A549 (cell line): ENCODE data around the gene POLD1. TPM values are rescaled to one million over a fixed set of nuclear protein-coding genes. Genes with fewer than 3 reads are reported as not detected.

Experiments used
- ATAC-seq, 2 experiments: fragments of 200-7000 bp in 1 of 2; fragments of >200 bp in 1 of 2; cut with Nextera tagmentation in 1 of 2; cut with Tn5 transposase in 1 of 2; 3 replicates each; pipeline versions ENCODE4 v1.8.0 to v1.9.1; 2018 to 2020; ENCODE audit warnings: mild to moderate bottlenecking in 1 of 2, moderate library complexity in 1 of 2
- CTCF ChIA-PET: fragments of 300-600 bp; sonication (Branson Sonifier 250); formaldehyde crosslinking; extraction: SDS; loops from one replicate; lab custom pipeline; 2021; ENCODE audit warnings: antibody characterized with exemption, inconsistent platforms; lab: Yijun Ruan, JAX
- POLR2A ChIA-PET: fragments of 350-600 bp; formaldehyde crosslinking; extraction: SDS; loops from one replicate; lab custom pipeline; 2021; ENCODE audit warnings: antibody characterized with exemption, inconsistent platforms; lab: Yijun Ruan, JAX
- DNase-seq, 2 experiments: peaks; one replicate each; pipeline versions ENCODE4 v3.0.0 to v3.0.0-alpha.2; 2011 to 2016; ENCODE audit warnings: low read depth in 1 of 2, low spot score in 1 of 2
- FAIRE-seq: peaks from 2 replicates; lab custom pipeline; 2011; peaks lifted over from hg19 to GRCh38; lab: Jason Lieb, UNC
- H3K27ac ChIP-seq, 2 experiments: fragments of >200 bp; sonication (Bioruptor Twin); formaldehyde crosslinking; 3 replicates each; pipeline ENCODE4 v1.5.1; 2016 to 2017
- H3K4me1 ChIP-seq: fragments of >200 bp; sonication (Bioruptor Twin); formaldehyde crosslinking; 3 replicates; pipeline ENCODE4 v1.6.1; 2016
- H3K4me2 ChIP-seq: fragments of >200 bp; sonication (Bioruptor Twin); formaldehyde crosslinking; 3 replicates; pipeline ENCODE4 v1.6.1; 2016
- H3K4me3 ChIP-seq: fragments of >200 bp; sonication (Bioruptor Twin); formaldehyde crosslinking; 3 replicates; pipeline ENCODE4 v1.5.1; 2016
- H3K9me3 ChIP-seq: fragments of >200 bp; sonication (Bioruptor Twin); formaldehyde crosslinking; 3 replicates; pipeline ENCODE4 v1.6.1; 2016
- CBX2 ChIP-seq: fragments of 200-600 bp; sonication (generic); IDR thresholded peaks from 2 replicates; pipeline ENCODE4 v1.6.1; 2016; ENCODE audit warnings: low read depth, mild to moderate bottlenecking, borderline replicate concordance
- CBX8 ChIP-seq: fragments of 200-600 bp; sonication (generic); IDR thresholded peaks from 2 replicates; pipeline ENCODE4 v1.6.1; 2016
- CHD4 ChIP-seq: fragments of 200-600 bp; sonication (generic); IDR thresholded peaks from 2 replicates; pipeline ENCODE4 v1.6.1; 2016; ENCODE audit warnings: antibody characterized with exemption, mild to moderate bottlenecking, borderline replicate concordance
- EHF ChIP-seq: fragments of 250-450 bp; sonication (Bioruptor Pico); IDR thresholded peaks from 2 replicates; pipeline ENCODE4 v1.5.0; 2020; ENCODE audit warnings: mild to moderate bottlenecking
- HEYL ChIP-seq: fragments of 250-450 bp; sonication (Bioruptor Pico); IDR thresholded peaks from 2 replicates; pipeline ENCODE4 v1.8.0; 2021; ENCODE audit warnings: mild to moderate bottlenecking, moderate library complexity
- HOXB13 ChIP-seq: fragments of 250-450 bp; sonication (Bioruptor Pico); IDR thresholded peaks from 2 replicates; pipeline ENCODE4 v1.5.0; 2020; ENCODE audit warnings: low read depth, mild to moderate bottlenecking, moderate library complexity
- JUN ChIP-seq, 2 experiments: fragments of >200 bp; sonication (Bioruptor Twin); formaldehyde crosslinking; IDR thresholded peaks; 2 replicates in 1 of 2; 3 replicates in 1 of 2; pipeline ENCODE4 v1.6.1; 2016 to 2017
- JUNB ChIP-seq: fragments of >200 bp; sonication (Bioruptor Twin); formaldehyde crosslinking; IDR thresholded peaks from 2 replicates; pipeline ENCODE4 v1.6.1; 2016
- KDM1A ChIP-seq: fragments of 200-600 bp; sonication (generic); IDR thresholded peaks from 2 replicates; pipeline ENCODE4 v1.6.1; 2016; ENCODE audit warnings: low read depth, mild to moderate bottlenecking
- KDM5A ChIP-seq: fragments of 200-600 bp; sonication (generic); IDR thresholded peaks from 2 replicates; pipeline ENCODE4 v1.6.1; 2016; ENCODE audit warnings: antibody characterized with exemption, mild to moderate bottlenecking
- MAZ ChIP-seq: fragments of 150-350 bp; IDR thresholded peaks from 2 replicates; pipeline ENCODE4 v1.6.1; 2014; ENCODE audit warnings: antibody characterized with exemption, low read depth, low read length, borderline replicate concordance
- NFE2L2 ChIP-seq: fragments of 150-350 bp; conservative IDR thresholded peaks from 2 replicates; pipeline ENCODE4 v1.6.1; 2014; ENCODE audit warnings: low read length
- NPAS2 ChIP-seq: fragments of 250-450 bp; sonication (Bioruptor Pico); IDR thresholded peaks from 2 replicates; pipeline ENCODE4 v1.8.0; 2022; ENCODE audit warnings: mild to moderate bottlenecking, moderate library complexity, borderline replicate concordance
- NR3C1 ChIP-seq: fragments of >200 bp; sonication (Bioruptor Twin); formaldehyde crosslinking; IDR thresholded peaks from 3 replicates; pipeline ENCODE4 v1.6.1; 2017
- POLR2A ChIP-seq: IDR thresholded peaks from 2 replicates; pipeline ENCODE4 v1.6.1; 2012; ENCODE audit warnings: mild to moderate bottlenecking, low read length
- RNF2 ChIP-seq: fragments of 200-600 bp; sonication (generic); IDR thresholded peaks from 2 replicates; pipeline ENCODE4 v1.6.1; 2016; ENCODE audit warnings: low read depth, mild to moderate bottlenecking, antibody characterized with exemption, moderate library complexity, borderline replicate concordance
- SREBF2 ChIP-seq: fragments of 450-650 bp; IDR thresholded peaks from 2 replicates; pipeline ENCODE4 v1.6.1; 2014; ENCODE audit warnings: mild to moderate bottlenecking, moderate library complexity
- ZFP36 ChIP-seq: fragments of 450-650 bp; IDR thresholded peaks from 2 replicates; pipeline ENCODE4 v1.6.1; 2014; ENCODE audit warnings: borderline replicate concordance; ENCODE audit not compliant: partially characterized antibody
- ZSCAN20 ChIP-seq: fragments of 250-450 bp; sonication (Bioruptor Pico); IDR thresholded peaks from 2 replicates; pipeline ENCODE4 v1.8.0; 2022; ENCODE audit warnings: mild to moderate bottlenecking, moderate library complexity
- WGBS: methylation state at CpG from one replicate; pipeline ENCODE4 v1.1.6; 2017; ENCODE audit errors: missing lambda C conversion rate; 5-methylcytosine and 5-hydroxymethylcytosine counted together
- polyA plus RNA-seq, 4 experiments: library from polyadenylated mRNA; depleted of rRNA in 3 of 4; stranded (reverse); fragments of >200 nt; fragmentation: RNase III in 1 of 4; extraction: RNeasy Plus Mini Kit Qiagen cat#74134 plus additional on column Dnase treatment in 1 of 4; gene quantifications; 2 replicates in 3 of 4; 3 replicates in 1 of 4; pipeline ENCODE4 v1.2.3, GENCODE V29; 2011 to 2017
- TF ChIP-seq, protein P1 (sequence below): fragments of >200 bp; sonication (Bioruptor Twin); formaldehyde crosslinking; IDR thresholded peaks from 3 replicates; pipeline ENCODE4 v1.6.1; 2016
- TF ChIP-seq, protein P2 (sequence below): IDR thresholded peaks from 2 replicates; pipeline ENCODE4 v1.6.1; 2012
- TF ChIP-seq, protein P3 (sequence below): fragments of 250-450 bp; sonication (Bioruptor Pico); IDR thresholded peaks from 2 replicates; pipeline ENCODE4 v1.5.0; 2020; ENCODE audit warnings: low read depth, mild to moderate bottlenecking, moderate library complexity
- TF ChIP-seq, protein P4 (sequence below): IDR thresholded peaks from 2 replicates; pipeline ENCODE4 v1.6.1; 2012

The POLD1 gene
- polyA plus RNA-seq, 2 of the 4 experiments (the other 2 are of a cell fraction), result 26.1 to 88.8 TPM

DNA sequence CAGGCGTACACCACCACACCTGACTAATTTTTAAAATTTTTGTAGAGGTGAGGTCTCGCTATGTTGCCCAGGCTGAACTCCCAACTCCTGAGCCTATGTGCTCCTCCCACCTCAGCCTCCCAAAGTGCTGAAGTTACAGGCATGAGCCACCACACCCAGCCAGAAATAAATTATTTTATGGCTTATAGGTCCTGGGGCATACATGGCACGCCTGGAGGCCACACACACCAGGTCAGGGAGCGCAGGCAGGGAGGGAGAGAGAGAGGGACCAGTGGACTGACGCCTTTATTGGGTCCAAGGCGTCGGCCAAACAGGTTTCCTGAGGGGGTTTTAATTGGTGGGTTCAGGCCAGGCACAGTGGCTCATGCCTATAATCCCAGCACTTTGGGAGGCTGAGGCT is 41.4 kb downstream of the POLD1 start (continued):
- TF ChIP-seq, protein P1, sequence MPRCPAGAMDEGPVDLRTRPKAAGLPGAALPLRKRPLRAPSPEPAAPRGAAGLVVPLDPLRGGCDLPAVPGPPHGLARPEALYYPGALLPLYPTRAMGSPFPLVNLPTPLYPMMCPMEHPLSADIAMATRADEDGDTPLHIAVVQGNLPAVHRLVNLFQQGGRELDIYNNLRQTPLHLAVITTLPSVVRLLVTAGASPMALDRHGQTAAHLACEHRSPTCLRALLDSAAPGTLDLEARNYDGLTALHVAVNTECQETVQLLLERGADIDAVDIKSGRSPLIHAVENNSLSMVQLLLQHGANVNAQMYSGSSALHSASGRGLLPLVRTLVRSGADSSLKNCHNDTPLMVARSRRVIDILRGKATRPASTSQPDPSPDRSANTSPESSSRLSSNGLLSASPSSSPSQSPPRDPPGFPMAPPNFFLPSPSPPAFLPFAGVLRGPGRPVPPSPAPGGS, result no peak
- TF ChIP-seq JUN (IDR thresholded peaks at IDR 0.05), result no peak
- no peak for TF ChIP-seq CHD4
- TF ChIP-seq HEYL (CRISPR knock-in tag), result no peak
- no peak for TF ChIP-seq NPAS2 (CRISPR knock-in tag)
- no peak for TF ChIP-seq RNF2
- TF ChIP-seq KDM1A, result no peak
- TF ChIP-seq NFE2L2, result no peak
- TF ChIP-seq NR3C1, result no peak

DNA sequence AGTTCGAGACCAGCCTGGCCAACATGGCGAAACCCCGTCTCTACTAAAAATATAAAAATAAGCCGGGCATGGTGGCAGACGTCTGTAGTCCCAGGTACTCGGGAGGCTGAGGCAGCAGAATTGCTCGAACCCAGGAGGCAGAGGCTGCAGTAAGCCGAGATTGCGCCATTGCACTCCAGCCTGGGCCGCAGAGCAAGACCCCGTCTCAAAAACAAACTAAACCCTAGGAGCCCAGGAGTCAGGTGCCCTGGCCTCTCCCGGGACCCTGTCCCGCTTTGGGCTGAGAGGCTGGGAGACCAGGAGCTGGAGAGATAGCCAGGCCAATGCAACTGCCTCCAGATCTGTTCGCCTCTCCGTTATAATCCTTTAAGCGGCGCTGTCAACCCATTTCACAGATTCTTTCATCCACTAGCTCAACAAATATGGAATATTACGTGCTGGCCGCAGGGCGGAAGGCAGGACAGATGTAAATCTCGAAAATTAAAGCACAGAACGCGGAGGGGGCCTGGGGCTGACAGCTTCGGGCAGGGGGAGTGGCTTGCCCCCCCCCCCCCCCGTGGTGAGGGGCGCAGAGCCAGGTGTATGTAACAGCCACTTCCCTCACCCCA is 43.3 kb downstream of the POLD1 start:
- ATAC-seq, result no peak
- H3K9me3 ChIP-seq, result no peaks in the 10 kb centered on the region
- no peak for FAIRE-seq
- DNase-seq, result no peak
- CTCF ChIA-PET, result interaction anchor here (0.6 to 2.3 kb wide), 4 partner anchors 38 to 695 kb away, joined by 3 to 12 read pairs (median 3); no protein-coding TSS in a partner anchor
- TF ChIP-seq JUN (IDR thresholded peaks at IDR 0.05) (no peak), SREBF2 (no peak), POLR2A (no peak)
- TF ChIP-seq, all 56 proteins: peak for 0
- 76% methylated on average over 26 of the region's 26 CpGs for WGBS
- Histone ChIP-seq H3K4me1 (peaks cover 7% of the 10 kb centered on the region), H3K4me3 (no peak overlapping the region), H3K27ac (no peak overlapping the region), H3K4me2 (no peak overlapping the region)
- POLR2A ChIA-PET, result no interaction called here

DNA sequence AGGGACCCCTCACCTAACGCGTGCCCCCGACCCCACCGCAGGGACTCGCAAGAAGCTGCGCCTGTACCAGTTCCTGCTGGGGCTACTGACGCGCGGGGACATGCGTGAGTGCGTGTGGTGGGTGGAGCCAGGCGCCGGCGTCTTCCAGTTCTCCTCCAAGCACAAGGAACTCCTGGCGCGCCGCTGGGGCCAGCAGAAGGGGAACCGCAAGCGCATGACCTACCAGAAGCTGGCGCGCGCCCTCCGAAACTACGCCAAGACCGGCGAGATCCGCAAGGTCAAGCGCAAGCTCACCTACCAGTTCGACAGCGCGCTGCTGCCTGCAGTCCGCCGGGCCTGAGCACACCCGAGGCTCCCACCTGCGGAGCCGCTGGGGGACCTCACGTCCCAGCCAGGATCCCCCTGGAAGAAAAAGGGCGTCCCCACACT is 43.9 kb downstream of the POLD1 start:
- FAIRE-seq (no peak), ATAC-seq (no peak)

DNA sequence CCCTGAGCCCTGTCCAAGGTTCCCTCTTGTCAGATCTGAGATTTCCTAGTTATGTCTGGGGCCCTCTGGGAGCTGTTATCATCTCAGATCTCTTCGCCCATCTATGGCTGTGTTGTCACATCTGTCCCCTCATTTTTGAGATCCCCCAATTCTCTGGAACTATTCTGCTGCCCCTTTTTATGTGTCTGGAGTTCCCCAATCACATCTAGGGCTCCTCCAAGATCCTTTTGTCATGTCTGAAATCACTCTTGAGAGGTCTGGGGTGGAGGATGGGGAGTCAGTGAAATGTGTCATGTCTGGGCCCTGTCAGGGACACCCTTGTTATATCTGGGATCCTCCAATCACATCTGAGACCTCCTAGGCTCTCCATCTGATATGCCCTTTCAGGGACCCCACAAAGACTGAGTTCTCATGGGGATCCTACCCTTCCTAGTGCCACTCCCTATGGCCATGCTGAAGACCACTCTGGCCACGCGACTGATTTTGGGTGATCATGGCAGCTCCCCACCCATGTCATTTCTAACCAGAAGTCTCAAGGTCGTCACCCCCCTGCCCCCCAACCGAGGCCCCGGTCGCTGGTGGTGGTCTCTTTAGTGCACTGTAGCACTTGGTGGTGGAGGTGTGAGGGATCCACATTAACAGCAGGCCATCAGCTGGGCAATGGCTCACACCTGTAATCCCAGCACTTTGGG is 44.8 kb downstream of the POLD1 start:
- FAIRE-seq, result no peak
- no peak for ATAC-seq
- Histone ChIP-seq H3K9me3 (no peaks in the 10 kb centered on the region), H3K4me2 (no peak overlapping the region), H3K4me3 (no peak overlapping the region), H3K4me1 (peaks cover 11% of the 10 kb centered on the region), H3K27ac (no peak overlapping the region)
- WGBS, result 51% methylated on average over 6 of the region's 7 CpGs
- TF ChIP-seq ZFP36 (no peak), ZSCAN20 (no peak), CBX2 (no peak), JUN (IDR thresholded peaks at IDR 0.05) (no peak), HOXB13 (no peak), POLR2A (no peak)
- TF ChIP-seq, protein P2, sequence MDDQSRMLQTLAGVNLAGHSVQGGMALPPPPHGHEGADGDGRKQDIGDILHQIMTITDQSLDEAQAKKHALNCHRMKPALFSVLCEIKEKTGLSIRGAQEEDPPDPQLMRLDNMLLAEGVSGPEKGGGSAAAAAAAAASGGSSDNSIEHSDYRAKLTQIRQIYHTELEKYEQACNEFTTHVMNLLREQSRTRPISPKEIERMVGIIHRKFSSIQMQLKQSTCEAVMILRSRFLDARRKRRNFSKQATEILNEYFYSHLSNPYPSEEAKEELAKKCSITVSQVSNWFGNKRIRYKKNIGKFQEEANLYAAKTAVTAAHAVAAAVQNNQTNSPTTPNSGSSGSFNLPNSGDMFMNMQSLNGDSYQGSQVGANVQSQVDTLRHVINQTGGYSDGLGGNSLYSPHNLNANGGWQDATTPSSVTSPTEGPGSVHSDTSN, result no peak
- TF ChIP-seq, protein P3, sequence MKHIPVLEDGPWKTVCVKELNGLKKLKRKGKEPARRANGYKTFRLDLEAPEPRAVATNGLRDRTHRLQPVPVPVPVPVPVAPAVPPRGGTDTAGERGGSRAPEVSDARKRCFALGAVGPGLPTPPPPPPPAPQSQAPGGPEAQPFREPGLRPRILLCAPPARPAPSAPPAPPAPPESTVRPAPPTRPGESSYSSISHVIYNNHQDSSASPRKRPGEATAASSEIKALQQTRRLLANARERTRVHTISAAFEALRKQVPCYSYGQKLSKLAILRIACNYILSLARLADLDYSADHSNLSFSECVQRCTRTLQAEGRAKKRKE (CRISPR knock-in tag), result no peak
- POLR2A ChIA-PET, result no interaction called here
- DNase-seq, result no peak
- CTCF ChIA-PET, result interaction anchor here (0.6 to 3.5 kb wide), 9 partner anchors 11 to 60 kb away, joined by 3 to 19 read pairs (median 4); no protein-coding TSS in a partner anchor

More for the DNA sequence above, 43.9 kb downstream of the POLD1 start:
- ChIA-PET POLR2A (no interaction called here), CTCF (interaction anchor here (0.7 to 3.5 kb wide), 5 partner anchors 12 to 366 kb away, joined by 3 to 19 read pairs (median 8); no protein-coding TSS in a partner anchor)
- no peaks in the 10 kb centered on the region for H3K9me3 ChIP-seq
- TF ChIP-seq CBX8 (no peak), MAZ (no peak), KDM5A (no peak), EHF (CRISPR knock-in tag) (no peak), JUNB (no peak)
- TF ChIP-seq, protein P4, sequence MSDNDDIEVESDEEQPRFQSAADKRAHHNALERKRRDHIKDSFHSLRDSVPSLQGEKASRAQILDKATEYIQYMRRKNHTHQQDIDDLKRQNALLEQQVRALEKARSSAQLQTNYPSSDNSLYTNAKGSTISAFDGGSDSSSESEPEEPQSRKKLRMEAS, result no peak
- peaks cover 11% of the 10 kb centered on the region for H3K4me1 ChIP-seq
- H3K4me3 ChIP-seq, result no peak overlapping the region
- no peak overlapping the region for H3K27ac ChIP-seq
- no peak overlapping the region for H3K4me2 ChIP-seq
- 77% methylated on average over 31 of the region's 38 CpGs for WGBS
- DNase-seq, result no peak
